H1 (cell line): Measurements from ENCODE around the gene TROAP.

Source experiments
- BCL11A ChIP-seq, 2 experiments: IDR thresholded peaks; one replicate each; pipeline ENCODE4 v1.6.1; 2011; ENCODE audit warnings: low read depth in 2 of 2, low read length in 2 of 2, mild to moderate bottlenecking in 2 of 2
- CTCF ChIP-seq, 3 experiments: IDR thresholded peaks; 1 replicate in 2 of 3; 2 replicates in 1 of 3; pipeline versions ENCODE4 v1.5.1 to v1.6.1; 2011; ENCODE audit warnings: low read length in 3 of 3, mild to moderate bottlenecking in 3 of 3, inconsistent platforms in 2 of 3, low read depth in 1 of 3, moderate library complexity in 1 of 3; ENCODE audit not compliant: insufficient read depth in 1 of 3; ENCODE audit errors: control extremely low read depth in 1 of 3
- EZH2 ChIP-seq: fragments of 200-600 bp; sonication (generic); IDR thresholded peaks from 2 replicates; pipeline ENCODE4 v1.7.1; 2012; ENCODE audit warnings: low read depth, mild to moderate bottlenecking, moderate library complexity, low read length, inconsistent platforms; ENCODE audit not compliant: severe bottlenecking
- FOSL1 ChIP-seq: IDR thresholded peaks from 2 replicates; pipeline ENCODE4 v1.6.1; 2011; ENCODE audit warnings: mild to moderate bottlenecking, low read depth, low read length, moderate library complexity; ENCODE audit not compliant: insufficient read depth
- NRF1 ChIP-seq: IDR thresholded peaks from 2 replicates; pipeline ENCODE4 v1.6.1; 2011; ENCODE audit warnings: mild to moderate bottlenecking, low read depth, low read length, improper control_type of control experiment
- POLR2AphosphoS5 ChIP-seq: IDR thresholded peaks from 2 replicates; pipeline ENCODE4 v1.6.1; 2011; ENCODE audit warnings: low read depth, low read length
- SUZ12 ChIP-seq: fragments of 200-600 bp; sonication (generic); IDR thresholded peaks from 2 replicates; pipeline ENCODE4 v1.6.1; 2012; ENCODE audit warnings: mild to moderate bottlenecking, inconsistent platforms, low read length, moderate library complexity, mixed read lengths

- no peak for TF ChIP-seq BCL11A (IDR thresholded peaks at IDR 0.05; ENCODE audit: low read depth in 2 of 2, low read length in 2 of 2)
- no peak for TF ChIP-seq POLR2AphosphoS5
- TF ChIP-seq FOSL1, result no peak
- peak; percentile 38 to 93 (median 79) for TF ChIP-seq CTCF (IDR thresholded peaks at IDR 0.05; ENCODE audit: control extremely low read depth in 1 of 3, insufficient read depth in 1 of 3, low read depth in 1 of 3, low read length in 3 of 3)
- TF ChIP-seq NRF1, result no peak
- TF ChIP-seq SUZ12, result no peak
- TF ChIP-seq EZH2, result no peak
Measured at GRCh38 chr12:49358483-49359141, 35.6 kb downstream of the TROAP start.
